Karpas-422 (cell line): ENCODE measurements around the gene FAM184A. TPM values are rescaled to one million over a fixed set of nuclear protein-coding genes. Genes with fewer than 3 reads are reported as not detected.
A peak's percentile ranks its signal among the peaks of the same experiment; 100 is the strongest.

Experiments used
- DNase-seq: peaks from one replicate; pipeline ENCODE4 v3.0.0-alpha.2; 2015
- H2AFZ ChIP-seq: fragments of 200-600 bp; sonication (generic); 2 replicates; pipeline ENCODE4 v1.6.1; 2014; ENCODE audit warnings: antibody characterized with exemption, low read length, mixed read lengths
- H3K27ac ChIP-seq: fragments of 200-600 bp; sonication (generic); 2 replicates; pipeline ENCODE4 v1.5.1; 2014; ENCODE audit warnings: mild to moderate bottlenecking, low read length, moderate library complexity
- H3K27me3 ChIP-seq: fragments of 200-600 bp; sonication (generic); 2 replicates; pipeline ENCODE4 v1.6.1; 2014; ENCODE audit warnings: low read length, mixed read lengths
- H3K36me3 ChIP-seq: fragments of 200-600 bp; sonication (generic); 2 replicates; pipeline ENCODE4 v1.6.1; 2014; ENCODE audit warnings: low read length, mixed read lengths; ENCODE audit not compliant: insufficient read depth
- H3K4me1 ChIP-seq: fragments of 200-600 bp; sonication (generic); 2 replicates; pipeline ENCODE4 v1.6.1; 2014; ENCODE audit warnings: mild to moderate bottlenecking, low read length, mixed read lengths
- H3K4me2 ChIP-seq: fragments of 200-600 bp; sonication (generic); 2 replicates; pipeline ENCODE4 v1.6.1; 2014; ENCODE audit warnings: low read length, low read depth, mild to moderate bottlenecking; ENCODE audit not compliant: poor library complexity, severe bottlenecking
- H3K4me3 ChIP-seq: fragments of 200-600 bp; sonication (generic); 2 replicates; pipeline ENCODE4 v1.5.1; 2014; ENCODE audit warnings: mild to moderate bottlenecking, antibody characterized with exemption, low read length, mixed read lengths
- H3K79me2 ChIP-seq: fragments of 200-600 bp; sonication (generic); 2 replicates; pipeline ENCODE4 v1.6.1; 2014; ENCODE audit warnings: mild to moderate bottlenecking, low read length, mixed read lengths
- H3K9ac ChIP-seq: fragments of 200-600 bp; sonication (generic); 2 replicates; pipeline ENCODE4 v1.6.0; 2014; ENCODE audit warnings: low read length
- H3K9me2 ChIP-seq: fragments of 200-600 bp; sonication (generic), shearing (Covaris generic); replicated peaks from 2 replicates; pipeline ENCODE4 v1.6.0; 2014; ENCODE audit warnings: mild to moderate bottlenecking, low read length, moderate library complexity; ENCODE audit not compliant: insufficient read depth
- H3K9me3 ChIP-seq: fragments of 300-700, 200-600 bp; sonication (generic); 2 replicates; pipeline ENCODE4 v1.6.1; 2014; ENCODE audit warnings: low read length, mixed read lengths
- H4K20me1 ChIP-seq: fragments of 200-600 bp; sonication (generic); 2 replicates; pipeline ENCODE4 v1.6.1; 2014; ENCODE audit warnings: mild to moderate bottlenecking, antibody characterized with exemption, low read length, low read depth; ENCODE audit not compliant: insufficient read depth
- total RNA-seq: library from RNA; depleted of rRNA; stranded (reverse); fragments of >200 nt; shearing (Covaris generic); gene quantifications from 2 replicates; pipeline ENCODE4 v1.2.3, GENCODE V29; 2014; ENCODE audit warnings: low replicate concordance; rRNA removed

FAM184A gene
- 0.72 and 8.4 TPM in 2 replicates for total RNA-seq

GRCh38 chr6:119078376-119079282 lies at the start of gene FAM184A:
Gene FAM184A (minus strand): TSS chr6:119078664. CDS start chr6:119078299, 365 bp downstream.
- H4K20me1 ChIP-seq = no peaks in the 10 kb centered on the region
- H3K9me2 ChIP-seq = no peaks in the 10 kb centered on the region
- H3K36me3 ChIP-seq = no peaks in the 10 kb centered on the region
- H3K27me3 ChIP-seq = peaks cover 3% of the 10 kb centered on the region; the same call in 1 of the 2 replicates
- H2AFZ ChIP-seq = peak within 1 kb of the TSS; percentile 98
- H3K27ac ChIP-seq = no peak within 1 kb of the TSS
- no peaks in the 10 kb centered on the region for H3K9me3 ChIP-seq
- H3K79me2 ChIP-seq = no peaks in the 10 kb centered on the region
- peak within 1 kb of the TSS; percentile 72 for H3K4me2 ChIP-seq
- peak; percentile 68 for DNase-seq
- H3K4me1 ChIP-seq = peaks cover 13% of the 10 kb centered on the region
- H3K9ac ChIP-seq = peak within 1 kb of the TSS; percentile 54
- peak within 1 kb of the TSS; percentile 58 for H3K4me3 ChIP-seq

GRCh38 chr6:119127627-119128026 lies 49.2 kb upstream of the FAM184A start:
- Histone ChIP-seq H3K79me2 (no peaks in the 10 kb centered on the region), H3K9ac (no peak overlapping the region), H3K27ac (no peak overlapping the region), H3K36me3 (no peaks in the 10 kb centered on the region), H3K4me1 (no peaks in the 10 kb centered on the region), H4K20me1 (no peaks in the 10 kb centered on the region), H3K9me2 (no peaks in the 10 kb centered on the region), H3K4me3 (no peak overlapping the region), H3K9me3 (no peaks in the 10 kb centered on the region), H2AFZ (no peak overlapping the region), H3K4me2 (no peak overlapping the region), H3K27me3 (no peaks in the 10 kb centered on the region)
- DNase-seq = no peak

GRCh38 chr6:119126826-119127225 lies 48.4 kb upstream of the FAM184A start:
- H3K9me3 ChIP-seq = no peaks in the 10 kb centered on the region
- no peak overlapping the region for H3K4me3 ChIP-seq

DNA sequence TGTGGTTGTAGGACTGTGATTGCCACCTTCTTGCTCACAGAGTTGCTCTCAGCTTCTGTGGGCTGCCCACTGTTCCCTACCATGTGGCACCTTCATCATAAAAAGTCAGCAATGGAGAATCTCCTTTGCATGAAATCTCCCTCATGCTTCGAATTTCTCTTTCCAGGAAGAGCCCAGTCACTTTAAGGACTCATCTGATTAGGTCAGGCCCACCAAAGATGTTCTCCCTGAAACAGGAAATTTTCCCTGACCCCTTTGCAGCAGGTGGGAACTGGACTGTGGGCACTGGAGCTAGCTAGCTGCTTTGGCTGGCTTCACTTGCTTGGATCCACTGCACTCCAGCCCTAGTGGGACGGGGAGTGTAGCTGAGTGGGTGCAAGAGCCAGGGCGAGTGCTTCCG lies 47.7 kb upstream of the FAM184A start:
- no peak overlapping the region for H2AFZ ChIP-seq
- no peaks in the 10 kb centered on the region for H3K4me1 ChIP-seq
- H3K9me2 ChIP-seq = no peaks in the 10 kb centered on the region
- H3K9me3 ChIP-seq = no peaks in the 10 kb centered on the region
- no peak overlapping the region for H3K4me2 ChIP-seq
- H3K27me3 ChIP-seq = no peaks in the 10 kb centered on the region
- no peaks in the 10 kb centered on the region for H3K36me3 ChIP-seq
- no peaks in the 10 kb centered on the region for H4K20me1 ChIP-seq
- no peak overlapping the region for H3K4me3 ChIP-seq
- DNase-seq = no peak
- no peak overlapping the region for H3K27ac ChIP-seq
- H3K9ac ChIP-seq = no peak overlapping the region
- H3K79me2 ChIP-seq = no peaks in the 10 kb centered on the region

More at GRCh38 chr6:119126826-119127225, 48.4 kb upstream of the FAM184A start:
- H3K27ac ChIP-seq = no peak overlapping the region
- no peaks in the 10 kb centered on the region for H3K27me3 ChIP-seq
- no peaks in the 10 kb centered on the region for H4K20me1 ChIP-seq
- H3K9ac ChIP-seq = no peak overlapping the region
- no peaks in the 10 kb centered on the region for H3K4me1 ChIP-seq
- no peaks in the 10 kb centered on the region for H3K9me2 ChIP-seq
- no peak for DNase-seq
- no peak overlapping the region for H3K4me2 ChIP-seq
- H3K36me3 ChIP-seq = no peaks in the 10 kb centered on the region
- H2AFZ ChIP-seq = no peak overlapping the region
- H3K79me2 ChIP-seq = no peaks in the 10 kb centered on the region

GRCh38 chr6:119125576-119125975 lies 47.1 kb upstream of the FAM184A start:
- Histone ChIP-seq H3K79me2 (no peaks in the 10 kb centered on the region), H4K20me1 (no peaks in the 10 kb centered on the region), H3K27ac (no peak overlapping the region), H3K9ac (no peak overlapping the region), H3K4me1 (no peaks in the 10 kb centered on the region), H3K4me2 (no peak overlapping the region), H3K9me2 (no peaks in the 10 kb centered on the region), H3K36me3 (no peaks in the 10 kb centered on the region), H3K4me3 (no peak overlapping the region), H3K27me3 (no peaks in the 10 kb centered on the region), H3K9me3 (no peaks in the 10 kb centered on the region), H2AFZ (no peak overlapping the region)
- DNase-seq = no peak

- no peaks in the 10 kb centered on the region for H3K36me3 ChIP-seq
- H3K27me3 ChIP-seq = no peaks in the 10 kb centered on the region
- no peaks in the 10 kb centered on the region for H4K20me1 ChIP-seq
- H3K4me2 ChIP-seq = no peak overlapping the region
- no peak overlapping the region for H2AFZ ChIP-seq
- DNase-seq = no peak
- H3K27ac ChIP-seq = no peak overlapping the region
- H3K9me2 ChIP-seq = no peaks in the 10 kb centered on the region
- H3K4me1 ChIP-seq = no peaks in the 10 kb centered on the region
- no peak overlapping the region for H3K4me3 ChIP-seq
- H3K79me2 ChIP-seq = no peaks in the 10 kb centered on the region
- H3K9me3 ChIP-seq = no peaks in the 10 kb centered on the region
- no peak overlapping the region for H3K9ac ChIP-seq
These were observed 45.8 kb upstream of the FAM184A start for GRCh38 chr6:119124079-119124824.

GRCh38 chr6:119122336-119122735 lies 43.9 kb upstream of the FAM184A start:
- no peak overlapping the region for H3K4me3 ChIP-seq
- H3K36me3 ChIP-seq = no peaks in the 10 kb centered on the region
- H2AFZ ChIP-seq = no peak overlapping the region
- H4K20me1 ChIP-seq = no peaks in the 10 kb centered on the region
- H3K27ac ChIP-seq = no peak overlapping the region
- no peak overlapping the region for H3K4me2 ChIP-seq
- H3K79me2 ChIP-seq = no peaks in the 10 kb centered on the region
- H3K4me1 ChIP-seq = no peaks in the 10 kb centered on the region
- no peak for DNase-seq
- no peaks in the 10 kb centered on the region for H3K9me2 ChIP-seq
- H3K27me3 ChIP-seq = no peaks in the 10 kb centered on the region
- no peaks in the 10 kb centered on the region for H3K9me3 ChIP-seq
- H3K9ac ChIP-seq = no peak overlapping the region

GRCh38 chr6:119121367-119121766 lies 42.9 kb upstream of the FAM184A start:
- Histone ChIP-seq H3K27ac (no peak overlapping the region), H3K79me2 (no peaks in the 10 kb centered on the region), H3K4me2 (no peak overlapping the region), H3K9me2 (no peaks in the 10 kb centered on the region), H3K4me1 (no peaks in the 10 kb centered on the region), H2AFZ (no peak overlapping the region), H3K27me3 (no peaks in the 10 kb centered on the region), H3K9ac (no peak overlapping the region), H3K4me3 (no peak overlapping the region), H3K36me3 (no peaks in the 10 kb centered on the region), H3K9me3 (no peaks in the 10 kb centered on the region), H4K20me1 (no peaks in the 10 kb centered on the region)
- no peak for DNase-seq
